Measurements from ENCODE around the gene AMER1.

AMER1 gene

DNA sequence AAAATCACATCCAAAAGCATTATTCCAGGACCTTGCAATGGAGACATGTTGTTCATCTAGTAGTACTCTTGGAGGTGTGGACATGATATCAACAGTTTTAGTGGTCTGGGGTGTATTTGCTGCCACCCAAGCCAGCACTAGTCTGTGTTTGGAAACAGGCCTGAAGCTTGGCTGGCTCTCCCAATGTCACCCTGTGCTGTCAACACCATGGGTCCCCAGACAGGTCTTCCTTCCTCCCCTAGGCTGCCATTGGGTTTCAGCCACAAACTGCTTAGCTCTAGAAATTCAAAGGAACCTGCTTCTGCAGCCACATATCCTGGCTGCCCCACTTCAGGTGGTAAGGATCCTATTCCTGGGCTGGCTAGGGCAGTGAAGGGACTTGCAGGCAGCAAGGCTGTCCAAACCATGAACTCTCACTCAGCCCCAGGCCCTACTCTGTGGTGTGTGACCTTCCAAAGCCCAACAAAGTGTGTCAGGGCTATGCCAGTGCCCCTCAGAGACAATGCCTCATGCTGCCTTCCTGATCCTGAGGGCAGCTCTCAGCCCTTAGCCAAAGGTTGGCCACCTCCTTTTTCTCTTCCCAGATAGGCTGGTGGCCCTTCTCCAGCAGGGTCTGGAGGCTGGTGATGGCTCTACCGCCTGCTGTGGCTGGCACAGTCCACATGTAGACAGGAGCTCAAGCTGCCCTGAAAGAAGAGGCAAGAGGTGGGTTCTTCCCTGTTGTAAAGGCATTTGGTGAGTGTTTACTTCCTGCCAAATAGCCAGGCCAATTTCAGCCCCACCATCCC, 18.3 kb downstream of the AMER1 start:
- DNase-seq (ENCODE audit: low read depth in 2 of 2, low spot score in 1 of 2): no peak

DNA sequence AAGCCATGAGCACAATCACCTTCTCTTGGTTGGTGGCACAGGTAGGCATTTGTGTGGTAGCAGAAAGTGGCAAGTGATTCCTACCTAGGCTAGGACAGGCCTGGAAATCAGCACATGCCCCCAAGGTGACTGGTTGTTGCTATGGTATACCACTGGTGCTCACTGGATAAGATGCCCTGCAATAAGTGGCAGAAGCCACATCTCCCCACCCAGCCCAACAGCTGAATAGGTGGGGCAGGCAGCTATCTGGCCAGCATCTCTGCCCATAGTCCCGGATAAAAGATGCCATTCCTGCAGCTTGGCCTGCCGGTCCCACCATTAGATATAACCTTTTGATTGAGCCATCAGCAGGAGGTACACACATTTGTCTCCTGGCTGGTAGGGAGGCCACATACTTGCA, 21.1 kb downstream of the AMER1 start:
- DNase-seq (ENCODE audit: low read depth in 2 of 2, low spot score in 1 of 2): no peak

DNA sequence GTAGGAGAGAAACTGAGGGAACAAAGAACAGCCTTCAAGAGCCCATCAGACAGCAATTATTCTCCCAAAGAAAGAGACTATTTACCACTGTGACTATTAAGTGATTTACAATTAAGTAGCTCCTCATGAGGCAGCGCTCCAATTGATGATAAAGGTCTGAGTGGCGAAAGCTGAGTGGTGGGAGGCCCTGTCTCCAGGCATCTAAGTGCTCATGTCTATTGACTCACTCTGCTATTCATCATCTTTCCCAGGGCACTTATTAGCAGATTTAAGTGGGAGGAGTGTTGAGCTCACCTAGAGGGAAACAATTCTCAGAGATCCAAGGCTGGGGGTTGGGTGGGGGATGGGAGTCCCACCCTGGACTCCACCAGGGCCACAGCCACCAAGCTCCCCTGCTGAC, 23.3 kb downstream of the AMER1 start:
- no peak for DNase-seq (ENCODE audit: low read depth in 2 of 2, low spot score in 1 of 2)

DNA sequence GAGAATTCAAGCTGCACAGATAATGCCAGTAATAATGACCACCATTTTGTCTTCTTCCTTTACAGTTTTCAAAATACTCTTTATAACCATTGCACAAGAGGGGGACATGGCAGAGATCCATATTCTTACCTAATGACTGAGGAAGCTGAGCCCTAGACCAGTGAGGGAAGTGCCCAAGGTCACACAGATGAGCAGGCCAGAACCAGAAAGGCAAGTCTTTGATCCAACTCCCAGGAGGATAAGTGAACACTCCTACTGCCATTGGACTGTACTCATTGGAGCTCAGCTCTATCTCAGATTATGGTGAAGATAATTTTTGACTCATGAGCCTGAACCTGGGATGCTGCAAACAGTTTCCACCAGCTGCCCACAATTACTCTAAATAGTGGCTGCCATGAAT, 28.6 kb downstream of the AMER1 start:
- no peak for DNase-seq (ENCODE audit: low read depth in 2 of 2, low spot score in 1 of 2)

DNA sequence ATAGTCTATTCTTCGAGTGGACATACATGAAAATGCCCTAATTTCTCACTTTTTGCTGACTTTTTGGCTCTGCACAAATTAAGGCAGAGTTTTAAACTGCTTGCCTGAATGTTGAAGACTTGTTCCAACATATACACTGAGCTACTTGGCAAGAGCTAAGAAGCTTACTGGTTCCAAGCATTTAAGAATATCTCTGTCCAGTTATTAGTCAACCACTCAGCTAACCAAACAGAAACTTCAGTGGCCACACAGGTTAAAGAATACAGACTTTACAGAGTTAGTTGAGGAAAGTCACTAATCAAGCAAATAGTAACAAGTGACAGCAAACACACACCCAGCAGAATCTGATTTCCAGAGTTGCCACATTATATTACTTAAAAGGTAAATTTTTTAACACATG, 35.5 kb downstream of the AMER1 start:
- DNase-seq (ENCODE audit: low read depth in 2 of 2, low spot score in 1 of 2): no peak

DNA sequence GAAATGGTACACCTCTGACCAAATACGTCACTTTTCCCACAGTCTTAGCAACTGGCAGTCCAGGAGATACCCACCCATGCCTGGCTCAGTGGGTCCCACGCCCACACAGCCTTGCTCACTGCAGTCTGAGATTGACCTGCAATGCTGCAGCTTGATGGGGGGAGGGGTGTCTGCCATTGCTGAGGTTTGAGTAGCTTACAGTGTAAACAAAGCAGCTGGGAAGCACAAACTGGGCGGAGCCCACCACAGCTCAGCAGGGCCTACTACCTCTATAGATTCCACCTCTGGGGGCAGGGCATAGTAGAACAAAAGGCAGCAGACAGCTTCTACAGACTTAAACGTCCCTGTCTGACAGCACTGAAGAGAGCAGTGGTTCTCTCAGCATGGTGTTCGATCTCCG, 52.7 kb downstream of the AMER1 start:
- no peak for DNase-seq (ENCODE audit: low read depth in 2 of 2, low spot score in 1 of 2)

DNA sequence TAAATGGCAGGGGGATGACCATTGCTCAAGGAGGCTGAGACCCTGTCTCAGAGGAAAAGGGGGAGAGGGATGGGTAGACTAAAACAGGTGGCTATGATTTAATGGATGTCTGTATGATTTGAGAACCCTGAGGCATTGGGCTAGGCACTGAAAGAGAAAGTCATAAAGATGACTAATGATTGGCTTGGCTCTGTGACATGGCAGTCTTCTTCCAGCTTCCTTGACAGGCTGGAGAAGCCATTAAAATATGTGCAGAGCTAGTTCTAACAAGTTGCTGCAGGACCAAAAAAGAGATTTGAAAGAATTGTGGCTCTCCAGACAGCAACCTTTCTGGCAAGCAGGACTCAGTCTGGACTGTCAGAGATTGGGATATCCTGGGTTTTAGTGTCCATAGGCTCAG, 53.6 kb downstream of the AMER1 start:
- no peak for DNase-seq (ENCODE audit: low read depth in 2 of 2, low spot score in 1 of 2)

DNA sequence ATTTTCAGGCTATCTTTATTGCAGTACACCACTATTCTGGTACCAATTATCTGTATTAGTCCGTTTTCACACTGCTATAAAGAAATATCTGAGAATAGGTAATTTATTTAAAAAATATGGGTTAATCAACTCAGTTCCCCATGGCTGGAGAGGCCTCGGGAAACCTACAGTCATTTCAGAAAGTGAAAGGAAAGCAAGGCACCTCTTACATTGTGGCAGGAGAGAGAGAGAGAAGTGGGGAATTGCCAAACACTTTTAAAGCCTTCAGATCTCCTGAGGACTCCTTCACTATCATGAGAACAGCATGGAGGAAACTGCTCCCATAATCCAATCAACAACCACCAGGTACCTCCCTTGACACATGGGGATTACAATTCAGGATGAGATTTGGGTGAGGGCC, 54.7 kb downstream of the AMER1 start:
- no peak for DNase-seq (ENCODE audit: low read depth in 2 of 2, low spot score in 1 of 2)
